HEK293 (cell line): ENCODE results near the gene EXOC3.

ENCODE experiments used
- CTCF ChIA-PET: fragments of 350-600 bp; formaldehyde crosslinking; extraction: SDS; loops from one replicate; lab custom pipeline; 2021; ENCODE audit warnings: antibody characterized with exemption; lab: Yijun Ruan, JAX
- POLR2A ChIA-PET: fragments of 300-600 bp; formaldehyde crosslinking; extraction: SDS; loops from one replicate; lab custom pipeline; 2020; ENCODE audit warnings: antibody characterized with exemption, inconsistent platforms; lab: Yijun Ruan, JAX
- H3K27ac ChIP-seq: fragments of 200-500 bp; sonication (Bioruptor generic); 2 replicates; pipeline ENCODE4 v1.5.1; 2014; ENCODE audit warnings: low read depth, low read length, control low read depth, inconsistent platforms; ENCODE audit errors: extremely low read depth
- H3K36me3 ChIP-seq, 2 experiments: fragments of 200-500 bp in 1 of 2; sonication (Bioruptor generic) in 1 of 2; 1 replicate in 1 of 2; 2 replicates in 1 of 2; pipeline ENCODE4 v1.5.1; 2014 to 2017; ENCODE audit warnings: inconsistent platforms in 2 of 2, low read length in 2 of 2; ENCODE audit not compliant: control insufficient read depth in 2 of 2, insufficient read depth in 1 of 2
- H3K4me1 ChIP-seq: fragments of 200-500 bp; sonication (Bioruptor generic); 2 replicates; pipeline ENCODE4 v1.5.1; 2014; ENCODE audit warnings: mild to moderate bottlenecking, low read length, inconsistent platforms; ENCODE audit not compliant: control insufficient read depth, insufficient read depth
- H3K4me3 ChIP-seq: 2 replicates; pipeline ENCODE4 v1.5.1; 2011; ENCODE audit warnings: low read depth, mild to moderate bottlenecking, control low read depth, low read length, moderate library complexity
- H3K9me3 ChIP-seq: fragments of 200-500 bp; sonication (Bioruptor generic); 2 replicates; pipeline ENCODE4 v1.5.1; 2014; ENCODE audit warnings: low read depth, low read length, inconsistent platforms; ENCODE audit not compliant: control insufficient read depth, insufficient read depth
- BCL6B ChIP-seq: fragments of 450-650 bp; formaldehyde crosslinking; IDR thresholded peaks from 2 replicates; pipeline ENCODE4 v1.5.1; 2017; ENCODE audit warnings: missing biosample characterization, missing genetic modification characterization
- KLF8 ChIP-seq: fragments of 450-650 bp; formaldehyde crosslinking; IDR thresholded peaks from 2 replicates; pipeline ENCODE4 v1.5.1; 2016; ENCODE audit warnings: missing biosample characterization, missing genetic modification characterization
- PRDM10 ChIP-seq: fragments of 450-650 bp; formaldehyde crosslinking; IDR thresholded peaks from 2 replicates; pipeline ENCODE4 v1.5.1; 2016; ENCODE audit warnings: missing biosample characterization, missing genetic modification characterization
- SCRT1 ChIP-seq: fragments of 450-650 bp; formaldehyde crosslinking; IDR thresholded peaks from 2 replicates; pipeline ENCODE4 v1.5.1; 2016; ENCODE audit warnings: missing biosample characterization, missing genetic modification characterization, borderline replicate concordance
- ZNF121 ChIP-seq: fragments of 450-650 bp; formaldehyde crosslinking; IDR thresholded peaks from 2 replicates; pipeline ENCODE4 v1.5.1; 2016; ENCODE audit warnings: missing biosample characterization, missing genetic modification characterization
- ZNF148 ChIP-seq: fragments of 450-650 bp; formaldehyde crosslinking; IDR thresholded peaks from 2 replicates; pipeline ENCODE4 v1.5.0; 2017; ENCODE audit warnings: missing biosample characterization, missing genetic modification characterization, borderline replicate concordance
- ZNF19 ChIP-seq: fragments of 450-650 bp; formaldehyde crosslinking; IDR thresholded peaks from 2 replicates; pipeline ENCODE4; 2016; ENCODE audit warnings: missing biosample characterization, missing genetic modification characterization, low read depth
- ZNF2 ChIP-seq: fragments of 450-650 bp; formaldehyde crosslinking; IDR thresholded peaks from 2 replicates; pipeline ENCODE4 v1.5.1; 2016; ENCODE audit warnings: missing biosample characterization, missing genetic modification characterization
- ZNF202 ChIP-seq: fragments of 450-650 bp; formaldehyde crosslinking; IDR thresholded peaks from 2 replicates; pipeline ENCODE4 v1.5.1; 2016; ENCODE audit warnings: missing biosample characterization, missing genetic modification characterization, borderline replicate concordance
- ZNF423 ChIP-seq: fragments of 450-650 bp; formaldehyde crosslinking; IDR thresholded peaks from 2 replicates; pipeline ENCODE4 v1.5.1; 2016; ENCODE audit warnings: missing biosample characterization, missing genetic modification characterization
- ZNF518A ChIP-seq: fragments of 450-650 bp; formaldehyde crosslinking; conservative IDR thresholded peaks from 2 replicates; pipeline ENCODE4 v1.5.1; 2016; ENCODE audit warnings: low read depth, missing biosample characterization, missing genetic modification characterization
- ZNF548 ChIP-seq: fragments of 450-650 bp; formaldehyde crosslinking; IDR thresholded peaks from 2 replicates; pipeline ENCODE4 v1.5.1; 2016; ENCODE audit warnings: missing biosample characterization, missing genetic modification characterization
- ZNF585B ChIP-seq: fragments of 450-650 bp; formaldehyde crosslinking; IDR thresholded peaks from 2 replicates; pipeline ENCODE4 v1.5.1; 2016; ENCODE audit warnings: missing biosample characterization, missing genetic modification characterization
- ZNF791 ChIP-seq: fragments of 450-650 bp; formaldehyde crosslinking; IDR thresholded peaks from 2 replicates; pipeline ENCODE4 v1.5.1; 2016; ENCODE audit warnings: missing biosample characterization, missing genetic modification characterization

EXOC3 gene

GRCh38 chr5:403995-404394, 39.0 kb upstream of the EXOC3 start:
- H3K4me1 ChIP-seq = peaks cover 27% of the 10 kb centered on the region
- no peaks in the 10 kb centered on the region for H3K9me3 ChIP-seq
- CTCF ChIA-PET = interaction anchor here (0.6 to 1.8 kb wide), 4 partner anchors 21 to 216 kb away, joined by 3 to 7 read pairs (median 4); no protein-coding TSS in a partner anchor

More at GRCh38 chr5:403995-404394, 39.0 kb upstream of the EXOC3 start:
- TF ChIP-seq ZNF121 (tag by site-specific recombination) (no peak), ZNF148 (no peak), KLF8 (tag by site-specific recombination) (no peak), ZNF548 (tag by site-specific recombination) (no peak), ZNF791 (tag by site-specific recombination) (no peak), ZNF585B (tag by site-specific recombination) (no peak), BCL6B (no peak), ZNF19 (tag by site-specific recombination) (no peak), PRDM10 (no peak), ZNF202 (tag by site-specific recombination) (no peak), ZNF2 (no peak), SCRT1 (no peak), ZNF518A (tag by site-specific recombination) (no peak), ZNF423 (tag by site-specific recombination) (no peak)
- TF ChIP-seq, all 188 proteins: peak for 0
- Histone ChIP-seq H3K4me3 (no peak overlapping the region), H3K36me3 (no peaks in the 10 kb centered on the region), H3K27ac (no peak overlapping the region)
- POLR2A ChIA-PET = interaction anchor here (1.5 kb wide), 1 partner anchor 11 kb away, joined by 3 read pairs; no protein-coding TSS in a partner anchor
